Breast epithelium (tissue), 3 donors: ENCODE measurements around the gene TMCO2.

Source experiments
- POLR2AphosphoS5 ChIP-seq, 3 donors: sonication (generic); formaldehyde crosslinking; IDR thresholded peaks; one replicate each; pipeline ENCODE4 v1.6.1; 2017; ENCODE audit warnings: antibody characterized with exemption in 3 of 3
- TF ChIP-seq, protein P1 (sequence below), 3 donors: fragments of 450-650 bp; IDR thresholded peaks; one replicate each; pipeline ENCODE4 v1.5.1; 2016 to 2017; ENCODE audit warnings: antibody characterized with exemption in 3 of 3, mild to moderate bottlenecking in 3 of 3, moderate library complexity in 3 of 3

DNA sequence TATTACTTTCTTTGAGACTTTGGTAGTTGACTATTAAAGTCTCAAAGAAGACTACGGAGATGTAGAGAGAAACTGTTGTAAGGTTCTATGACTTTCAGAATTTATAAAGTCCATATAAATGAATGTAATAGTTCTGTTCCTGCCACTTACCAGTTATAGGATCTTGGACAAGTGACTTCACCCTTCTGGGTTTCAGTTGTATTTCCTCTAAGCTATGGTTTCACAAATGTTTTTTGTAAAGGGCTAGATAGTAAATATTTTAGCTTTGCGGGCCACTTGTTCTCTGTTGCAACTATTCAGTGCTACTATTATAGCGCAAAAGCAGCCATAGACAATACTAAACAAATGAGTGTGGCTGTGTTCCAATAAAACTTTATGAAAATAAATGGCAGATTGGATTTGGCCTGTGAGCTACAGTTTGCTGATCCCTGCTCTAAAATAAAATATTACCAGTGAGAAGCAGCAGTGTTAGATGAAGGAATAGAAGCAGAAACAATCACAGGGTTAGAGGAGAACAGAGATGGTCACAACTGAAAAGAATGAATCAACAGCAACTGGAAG lies 25.0 kb downstream of the TMCO2 start:
- TF ChIP-seq, protein P1, sequence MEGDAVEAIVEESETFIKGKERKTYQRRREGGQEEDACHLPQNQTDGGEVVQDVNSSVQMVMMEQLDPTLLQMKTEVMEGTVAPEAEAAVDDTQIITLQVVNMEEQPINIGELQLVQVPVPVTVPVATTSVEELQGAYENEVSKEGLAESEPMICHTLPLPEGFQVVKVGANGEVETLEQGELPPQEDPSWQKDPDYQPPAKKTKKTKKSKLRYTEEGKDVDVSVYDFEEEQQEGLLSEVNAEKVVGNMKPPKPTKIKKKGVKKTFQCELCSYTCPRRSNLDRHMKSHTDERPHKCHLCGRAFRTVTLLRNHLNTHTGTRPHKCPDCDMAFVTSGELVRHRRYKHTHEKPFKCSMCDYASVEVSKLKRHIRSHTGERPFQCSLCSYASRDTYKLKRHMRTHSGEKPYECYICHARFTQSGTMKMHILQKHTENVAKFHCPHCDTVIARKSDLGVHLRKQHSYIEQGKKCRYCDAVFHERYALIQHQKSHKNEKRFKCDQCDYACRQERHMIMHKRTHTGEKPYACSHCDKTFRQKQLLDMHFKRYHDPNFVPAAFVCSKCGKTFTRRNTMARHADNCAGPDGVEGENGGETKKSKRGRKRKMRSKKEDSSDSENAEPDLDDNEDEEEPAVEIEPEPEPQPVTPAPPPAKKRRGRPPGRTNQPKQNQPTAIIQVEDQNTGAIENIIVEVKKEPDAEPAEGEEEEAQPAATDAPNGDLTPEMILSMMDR (IDR thresholded peaks at IDR 0.05) = no peak
- no peak for TF ChIP-seq POLR2AphosphoS5 (IDR thresholded peaks at IDR 0.05)
